Measurements from ENCODE around the gene CLPTM1L.
"Not testable (repeated sequence)": the region's sequence is repeated elsewhere in the genome, so short reads cannot be mapped to it uniquely, and the experiment has no call there.

The CLPTM1L gene

DNA sequence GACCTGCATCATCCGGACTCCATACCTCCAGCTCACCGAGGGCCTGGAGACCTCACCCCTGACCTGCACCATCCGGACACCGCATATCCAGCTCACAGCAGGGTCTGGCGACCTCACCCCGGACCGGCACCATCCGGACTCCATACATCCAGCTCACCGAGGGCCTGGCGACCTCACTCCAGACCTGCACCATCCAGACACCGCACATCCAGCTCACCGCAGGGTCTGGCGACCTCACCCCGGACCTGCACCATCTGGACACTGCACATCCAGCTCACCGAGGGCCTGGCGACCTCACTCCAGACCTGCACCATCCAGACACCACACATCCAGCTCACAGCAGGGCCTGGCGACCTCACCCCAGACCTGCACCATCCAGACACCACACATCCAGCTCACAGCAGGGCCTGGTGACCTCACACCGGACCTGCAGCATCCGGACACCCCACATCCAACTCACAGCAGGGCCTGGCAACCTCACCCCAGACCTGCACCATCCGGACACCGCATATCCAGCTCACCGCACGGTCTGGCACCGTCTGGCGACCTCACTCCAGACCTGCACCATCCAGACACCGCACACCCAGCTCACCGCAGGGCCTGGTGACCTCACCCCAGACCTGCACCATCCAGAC, 60.4 kb downstream of the CLPTM1L start:
- H3K9ac ChIP-seq (ENCODE audit: low read length); H3K9me3 ChIP-seq (ENCODE audit: control insufficient read depth, insufficient read depth, low read depth, low read length): not testable (repeated sequence)
- H3K36me3 ChIP-seq (ENCODE audit: control insufficient read depth, insufficient read depth, low read length), result peaks cover 16% of the 10 kb centered on the region

DNA sequence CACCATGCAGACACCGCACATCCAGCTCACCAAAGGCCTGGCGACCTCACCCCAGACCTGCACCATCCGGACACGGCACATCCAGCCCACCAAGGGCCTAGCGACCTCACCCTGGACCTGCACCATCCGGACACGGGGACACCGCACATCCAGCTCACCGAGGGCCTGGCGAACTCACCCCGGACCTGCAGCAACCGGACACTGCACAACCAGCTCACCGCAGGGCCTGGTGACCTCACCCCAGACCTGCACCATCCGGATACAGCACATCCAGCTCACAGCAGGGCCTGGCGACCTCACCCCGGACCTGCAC, 61.2 kb downstream of the CLPTM1L start:
- not testable (repeated sequence) for H3K27ac ChIP-seq (ENCODE audit: low read depth, low read length); H3K4me1 ChIP-seq (ENCODE audit: control insufficient read depth, insufficient read depth, low read length); H3K9ac ChIP-seq (ENCODE audit: low read length); H3K9me3 ChIP-seq (ENCODE audit: control insufficient read depth, insufficient read depth, low read depth, low read length); H3K27me3 ChIP-seq (ENCODE audit: control insufficient read depth, insufficient read depth, low read length); H3K4me3 ChIP-seq (ENCODE audit: low read depth, low read length)
- H3K36me3 ChIP-seq (ENCODE audit: control insufficient read depth, insufficient read depth, low read length), result peaks cover 23% of the 10 kb centered on the region

More for the DNA sequence above, 60.4 kb downstream of the CLPTM1L start:
- H3K27ac ChIP-seq (ENCODE audit: low read depth, low read length); H3K4me1 ChIP-seq (ENCODE audit: control insufficient read depth, insufficient read depth, low read length); H3K27me3 ChIP-seq (ENCODE audit: control insufficient read depth, insufficient read depth, low read length); H3K4me3 ChIP-seq (ENCODE audit: low read depth, low read length): not testable (repeated sequence)

DNA sequence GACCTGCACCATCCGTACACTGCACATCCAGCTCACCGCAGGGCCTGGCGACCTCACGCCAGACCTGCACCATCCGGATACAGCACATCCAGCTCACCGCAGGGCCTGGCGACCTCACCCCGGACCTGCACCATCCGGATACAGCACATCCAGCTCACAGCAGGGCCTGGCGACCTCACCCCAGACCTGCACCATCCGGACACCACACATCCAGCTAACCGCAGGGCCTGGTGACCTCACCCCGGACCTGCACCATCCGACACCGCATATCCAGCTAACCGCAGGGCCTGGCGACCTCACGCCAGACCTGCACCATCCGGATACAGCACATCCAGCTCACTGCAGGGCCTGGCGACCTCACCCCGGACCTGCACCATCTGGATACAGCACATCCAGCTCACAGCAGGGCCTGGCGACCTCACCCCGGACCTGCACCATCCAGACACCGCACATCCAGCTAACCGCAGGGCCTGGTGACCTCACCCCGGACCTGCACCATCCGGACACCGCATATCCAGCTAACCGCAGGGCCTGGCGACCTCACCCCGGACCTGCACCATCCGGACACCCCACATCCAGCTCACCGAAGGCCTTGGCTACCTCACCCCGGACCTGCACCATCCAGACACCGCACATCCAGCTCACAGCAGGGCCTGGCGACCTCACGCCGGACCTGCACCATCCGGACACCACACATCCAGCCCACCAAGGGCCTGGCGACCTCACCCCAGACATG, 61.7 kb downstream of the CLPTM1L start:
- not testable (repeated sequence) for H3K9ac ChIP-seq (ENCODE audit: low read length); H3K4me1 ChIP-seq (ENCODE audit: control insufficient read depth, insufficient read depth, low read length); H3K4me3 ChIP-seq (ENCODE audit: low read depth, low read length); H3K9me3 ChIP-seq (ENCODE audit: control insufficient read depth, insufficient read depth, low read depth, low read length); H3K27ac ChIP-seq (ENCODE audit: low read depth, low read length); H3K27me3 ChIP-seq (ENCODE audit: control insufficient read depth, insufficient read depth, low read length)
- peaks cover 23% of the 10 kb centered on the region for H3K36me3 ChIP-seq (ENCODE audit: control insufficient read depth, insufficient read depth, low read length)

DNA sequence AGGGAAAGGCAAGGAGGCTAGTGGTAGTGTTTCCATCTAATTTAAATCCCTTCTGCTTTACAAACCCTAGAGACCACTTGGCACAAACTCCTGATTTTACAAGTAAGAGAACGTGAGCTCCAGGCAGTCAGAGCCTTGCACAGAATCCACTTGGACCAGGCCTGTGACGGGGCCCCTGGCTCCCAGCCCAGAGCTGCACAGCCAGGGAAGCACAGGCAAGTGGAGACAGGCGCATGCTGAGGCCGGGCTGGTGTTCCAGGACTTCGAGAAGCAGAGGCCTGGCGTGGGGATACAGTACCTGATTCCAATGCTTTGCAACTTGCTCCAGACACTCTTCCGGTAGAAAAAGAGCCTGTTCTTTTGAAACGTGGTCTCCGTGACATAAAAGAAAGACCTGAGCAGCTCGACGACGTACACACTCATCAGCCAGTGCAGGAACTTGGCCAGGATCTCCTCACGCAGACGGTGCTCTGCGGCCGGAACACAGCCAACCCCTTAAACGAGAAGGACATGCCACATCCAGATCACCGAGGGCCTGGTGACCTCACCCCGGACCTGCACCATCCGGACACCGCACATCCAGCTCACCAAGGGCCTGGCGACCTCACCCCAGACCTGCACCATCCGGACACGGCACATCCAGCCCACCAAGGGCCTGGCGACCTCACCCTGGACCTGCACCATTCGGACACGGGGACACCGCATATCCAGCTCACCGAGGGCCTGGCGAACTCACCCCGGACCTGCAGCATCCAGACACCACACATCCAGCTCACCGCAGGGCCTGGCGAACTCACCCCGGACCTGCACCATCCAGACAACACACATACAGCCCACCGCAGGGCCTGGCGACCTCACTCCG, 62.5 kb downstream of the CLPTM1L start:
- no peak overlapping the region for H3K9ac ChIP-seq (ENCODE audit: low read length)
- no peaks in the 10 kb centered on the region for H3K27me3 ChIP-seq (ENCODE audit: control insufficient read depth, insufficient read depth, low read length)
- H3K36me3 ChIP-seq (ENCODE audit: control insufficient read depth, insufficient read depth, low read length), result peaks cover 22% of the 10 kb centered on the region
- no peak overlapping the region for H3K27ac ChIP-seq (ENCODE audit: low read depth, low read length)
- H3K4me1 ChIP-seq (ENCODE audit: control insufficient read depth, insufficient read depth, low read length), result no peaks in the 10 kb centered on the region
- no peaks in the 10 kb centered on the region for H3K9me3 ChIP-seq (ENCODE audit: control insufficient read depth, insufficient read depth, low read depth, low read length)
- no peak overlapping the region for H3K4me3 ChIP-seq (ENCODE audit: low read depth, low read length)

DNA sequence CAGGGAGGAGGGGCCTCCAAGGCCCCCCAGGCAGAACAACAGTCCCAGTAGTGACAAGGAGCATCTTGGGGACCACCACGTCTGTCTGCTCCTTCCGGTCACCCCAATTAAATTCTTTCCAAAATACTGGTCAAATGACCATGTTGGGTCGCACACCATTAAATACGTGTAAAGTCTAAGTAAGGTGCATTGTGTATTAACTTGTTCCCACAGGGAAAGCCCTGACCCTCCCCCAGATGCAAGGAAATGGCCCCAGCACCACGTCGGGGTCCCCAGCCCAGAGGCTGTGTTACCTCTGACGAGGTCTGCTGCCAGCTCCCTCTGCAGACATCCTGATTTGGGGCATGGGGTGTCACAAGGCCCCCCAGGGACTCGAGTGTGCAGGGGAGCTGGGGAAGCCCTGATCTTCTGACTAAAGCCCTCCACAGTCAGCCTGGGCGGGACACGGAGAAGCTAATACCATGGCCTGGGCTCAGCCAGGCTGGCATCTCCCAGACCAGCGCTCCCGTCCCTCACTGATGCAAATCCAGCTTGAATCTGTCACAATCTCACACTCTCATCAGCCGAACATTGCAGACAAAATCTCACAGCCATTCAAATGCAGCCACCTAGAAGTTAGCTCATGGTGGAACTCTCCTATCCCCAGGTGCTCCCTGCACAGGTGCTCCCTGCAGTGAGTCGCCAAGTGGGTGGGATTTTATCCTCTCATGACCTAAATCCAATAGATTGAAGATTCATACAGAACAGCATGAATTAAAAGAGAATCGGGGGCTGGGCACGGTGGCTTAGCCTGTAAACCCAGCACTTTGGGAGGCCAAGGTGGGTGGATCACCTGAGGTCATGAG, 63.6 kb downstream of the CLPTM1L start:
- no peaks in the 10 kb centered on the region for H3K9me3 ChIP-seq (ENCODE audit: control insufficient read depth, insufficient read depth, low read depth, low read length)
- no peaks in the 10 kb centered on the region for H3K27me3 ChIP-seq (ENCODE audit: control insufficient read depth, insufficient read depth, low read length)
- no peaks in the 10 kb centered on the region for H3K4me1 ChIP-seq (ENCODE audit: control insufficient read depth, insufficient read depth, low read length)
- no peak overlapping the region for H3K27ac ChIP-seq (ENCODE audit: low read depth, low read length)
- H3K36me3 ChIP-seq (ENCODE audit: control insufficient read depth, insufficient read depth, low read length), result peaks cover 22% of the 10 kb centered on the region
- no peak overlapping the region for H3K4me3 ChIP-seq (ENCODE audit: low read depth, low read length)
- no peak overlapping the region for H3K9ac ChIP-seq (ENCODE audit: low read length)

DNA sequence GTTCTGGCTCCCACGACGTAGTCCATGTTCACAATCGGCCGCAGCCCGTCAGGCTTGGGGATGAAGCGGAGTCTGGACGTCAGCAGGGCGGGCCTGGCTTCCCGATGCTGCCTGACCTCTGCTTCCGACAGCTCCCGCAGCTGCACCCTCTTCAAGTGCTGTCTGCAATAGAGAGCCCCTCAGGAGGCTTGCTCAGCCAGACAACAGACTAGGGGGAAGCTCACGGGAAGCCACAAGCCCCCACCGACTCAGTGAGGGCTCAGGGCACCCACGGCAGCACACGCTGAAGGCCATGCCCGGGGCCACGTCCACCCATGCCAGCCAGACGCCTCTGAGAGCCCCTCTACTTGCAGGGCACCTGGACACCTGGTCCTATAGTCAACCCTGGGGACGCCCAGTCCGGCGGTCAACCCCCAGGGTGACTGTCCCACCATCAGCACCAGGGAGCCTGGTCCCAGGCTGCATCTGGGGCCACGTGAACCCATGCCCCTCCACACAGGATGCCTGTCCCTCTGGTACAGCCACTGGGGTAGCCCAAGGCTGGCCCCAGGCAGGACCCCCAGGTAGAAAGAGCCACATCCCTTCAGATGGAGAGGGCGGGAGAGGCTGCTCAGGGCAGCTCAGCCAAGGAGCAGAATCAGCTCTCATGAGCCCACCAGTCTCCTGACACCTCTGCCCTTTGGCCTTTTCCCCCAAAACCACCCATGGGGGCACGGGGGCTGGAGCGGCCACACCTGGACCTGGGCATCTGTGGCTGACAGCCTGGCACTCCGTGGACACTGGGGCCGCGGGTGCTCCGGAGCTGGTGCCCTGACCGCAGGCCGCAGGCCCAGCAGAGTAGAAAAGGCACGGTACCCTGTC, 64.5 kb downstream of the CLPTM1L start:
- Histone ChIP-seq H3K4me1 (ENCODE audit: control insufficient read depth, insufficient read depth, low read length) (no peaks in the 10 kb centered on the region), H3K27me3 (ENCODE audit: control insufficient read depth, insufficient read depth, low read length) (no peaks in the 10 kb centered on the region), H3K36me3 (ENCODE audit: control insufficient read depth, insufficient read depth, low read length) (peaks cover 19% of the 10 kb centered on the region), H3K4me3 (ENCODE audit: low read depth, low read length) (no peak overlapping the region), H3K9ac (ENCODE audit: low read length) (no peak overlapping the region), H3K27ac (ENCODE audit: low read depth, low read length) (no peak overlapping the region), H3K9me3 (ENCODE audit: control insufficient read depth, insufficient read depth, low read depth, low read length) (no peaks in the 10 kb centered on the region)

DNA sequence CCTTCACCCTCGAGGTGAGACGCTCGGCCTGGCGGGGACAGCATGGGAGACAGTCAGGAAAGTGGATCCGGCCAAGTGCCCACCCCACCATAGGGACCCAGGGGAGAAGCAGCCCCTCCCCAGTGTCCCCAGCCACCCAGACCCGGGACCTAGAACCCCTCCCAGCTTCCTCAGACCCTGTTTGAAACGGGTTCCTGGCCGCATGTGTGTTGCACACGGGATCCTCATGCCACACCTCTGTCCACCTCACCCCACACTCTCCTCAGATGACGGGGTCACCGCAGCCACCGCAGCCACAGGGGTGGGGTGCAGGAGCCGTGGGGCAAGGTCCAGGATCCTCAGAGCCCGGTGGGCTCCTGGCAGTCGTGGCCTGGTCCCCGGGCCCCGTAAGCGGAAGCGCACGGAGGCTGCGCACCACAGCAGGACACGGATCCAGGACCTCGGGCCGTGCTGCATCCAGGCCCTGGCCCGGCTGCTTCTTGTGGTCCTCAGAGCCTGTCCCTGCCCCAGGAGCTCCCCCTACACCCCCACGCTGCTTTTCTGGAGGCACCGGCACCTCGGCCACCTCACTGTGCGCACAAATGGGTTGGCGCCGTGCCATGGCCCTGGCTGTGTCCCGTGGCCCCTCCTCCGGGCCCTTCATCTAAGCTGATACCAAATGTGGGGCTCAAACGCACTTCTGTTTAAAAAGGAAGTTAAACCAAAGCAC, 65.3 kb downstream of the CLPTM1L start:
- peaks cover 19% of the 10 kb centered on the region for H3K36me3 ChIP-seq (ENCODE audit: control insufficient read depth, insufficient read depth, low read length)
- no peaks in the 10 kb centered on the region for H3K4me1 ChIP-seq (ENCODE audit: control insufficient read depth, insufficient read depth, low read length)
- H3K4me3 ChIP-seq (ENCODE audit: low read depth, low read length), result no peak overlapping the region
- H3K27me3 ChIP-seq (ENCODE audit: control insufficient read depth, insufficient read depth, low read length), result no peaks in the 10 kb centered on the region
- H3K27ac ChIP-seq (ENCODE audit: low read depth, low read length), result no peak overlapping the region
- H3K9me3 ChIP-seq (ENCODE audit: control insufficient read depth, insufficient read depth, low read depth, low read length), result no peaks in the 10 kb centered on the region
- no peak overlapping the region for H3K9ac ChIP-seq (ENCODE audit: low read length)

DNA sequence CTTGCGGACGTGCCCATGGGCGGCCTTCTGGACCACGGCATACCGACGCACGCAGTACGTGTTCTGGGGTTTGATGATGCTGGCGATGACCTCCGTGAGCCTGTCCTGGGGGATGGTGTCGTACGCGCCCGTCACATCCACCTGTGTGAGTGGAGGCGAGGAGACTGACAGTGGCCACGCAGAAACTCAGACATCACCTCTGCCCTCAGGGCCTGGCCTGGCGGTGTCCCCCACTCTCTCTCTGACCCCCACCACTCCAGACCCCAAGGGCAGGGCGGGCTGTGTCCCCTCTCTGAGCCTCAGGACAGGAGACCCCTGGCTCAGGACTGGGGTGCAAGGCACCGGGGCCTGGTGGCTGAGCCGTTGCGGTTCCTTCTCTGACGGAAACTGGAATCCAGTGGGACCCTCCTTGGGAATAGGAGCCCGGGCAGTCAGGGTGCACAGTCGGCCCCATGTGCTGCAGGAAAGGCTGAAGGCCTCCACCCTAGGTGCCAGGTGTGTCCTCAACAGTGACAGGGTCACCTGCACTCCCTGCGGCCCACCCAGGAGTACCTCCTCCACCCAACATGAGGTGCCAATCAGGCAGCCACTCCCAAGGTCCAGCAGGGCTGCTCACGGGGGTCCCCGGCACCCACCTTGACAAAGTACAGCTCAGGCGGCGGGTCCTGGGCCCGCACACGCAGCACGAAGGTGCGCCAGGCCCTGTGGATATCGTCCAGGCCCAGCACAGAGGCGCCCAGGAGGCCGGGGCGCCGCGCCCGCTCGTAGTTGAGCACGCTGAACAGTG, 66.0 kb downstream of the CLPTM1L start:
- Histone ChIP-seq H3K4me1 (ENCODE audit: control insufficient read depth, insufficient read depth, low read length) (no peaks in the 10 kb centered on the region), H3K9me3 (ENCODE audit: control insufficient read depth, insufficient read depth, low read depth, low read length) (no peaks in the 10 kb centered on the region), H3K9ac (ENCODE audit: low read length) (no peak overlapping the region), H3K4me3 (ENCODE audit: low read depth, low read length) (no peak overlapping the region), H3K36me3 (ENCODE audit: control insufficient read depth, insufficient read depth, low read length) (peaks cover 19% of the 10 kb centered on the region), H3K27me3 (ENCODE audit: control insufficient read depth, insufficient read depth, low read length) (no peaks in the 10 kb centered on the region), H3K27ac (ENCODE audit: low read depth, low read length) (no peak overlapping the region)

DNA sequence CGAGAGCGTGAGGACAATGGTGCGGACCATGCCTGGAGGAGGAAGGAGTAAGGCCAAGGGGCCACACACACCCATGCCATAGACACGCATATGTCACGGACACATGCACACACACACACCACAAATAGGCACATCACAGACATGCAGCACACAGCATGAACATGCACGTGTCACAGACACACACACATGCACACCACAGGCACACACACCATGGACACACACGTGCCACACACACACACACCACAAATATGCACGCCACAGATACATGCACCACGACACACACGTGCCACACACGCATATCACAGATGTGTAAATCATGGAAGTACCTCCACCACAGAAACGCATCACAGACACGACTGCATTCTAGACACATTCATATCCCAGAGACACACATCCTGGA, 66.7 kb downstream of the CLPTM1L start:
- Histone ChIP-seq H3K9me3 (ENCODE audit: control insufficient read depth, insufficient read depth, low read depth, low read length) (no peaks in the 10 kb centered on the region), H3K27me3 (ENCODE audit: control insufficient read depth, insufficient read depth, low read length) (no peaks in the 10 kb centered on the region), H3K4me3 (ENCODE audit: low read depth, low read length) (no peak overlapping the region), H3K9ac (ENCODE audit: low read length) (no peak overlapping the region), H3K36me3 (ENCODE audit: control insufficient read depth, insufficient read depth, low read length) (peaks cover 19% of the 10 kb centered on the region), H3K4me1 (ENCODE audit: control insufficient read depth, insufficient read depth, low read length) (no peaks in the 10 kb centered on the region), H3K27ac (ENCODE audit: low read depth, low read length) (no peak overlapping the region)

All from HUES6 (cell line).